ENCODE results near the gene ITPR3. TPM values are rescaled to one million over a fixed set of nuclear protein-coding genes. Genes with fewer than 3 reads are reported as not detected.
A peak's percentile ranks its signal among the peaks of the same experiment; 100 is the strongest.

Gene ITPR3
- total and polyA plus RNA-seq, 8 donors: 70.8 to 147 (median 94.4) TPM

DNA sequence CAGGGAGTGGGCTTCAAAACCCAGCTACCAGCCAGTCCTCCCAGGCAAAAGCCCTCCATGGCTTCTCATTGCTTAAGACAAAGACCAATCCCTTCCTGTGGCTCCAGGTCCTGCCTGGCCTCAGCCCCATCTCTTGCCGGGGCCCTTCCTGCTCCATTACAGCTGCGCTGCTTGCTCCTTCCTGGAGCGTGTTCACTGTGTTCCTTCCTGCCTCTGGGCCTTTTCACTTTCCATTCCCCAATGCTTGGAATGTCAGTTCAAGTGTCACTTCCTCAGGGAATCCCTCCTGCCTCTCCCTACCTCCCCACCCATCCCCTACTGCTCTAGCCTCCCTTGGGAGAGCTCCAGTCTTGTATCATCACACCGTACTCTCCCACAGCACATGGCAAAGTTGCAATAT is 11.1 kb upstream of the ITPR3 start:
- Histone ChIP-seq H3K4me3 (no peak overlapping the region), H3K27me3 (no peaks in the 10 kb centered on the region), H3K4me1 (peaks cover 0 to 8% of the 10 kb centered on the region in 2 donors), H3K9me3 (no peaks in the 10 kb centered on the region), H3K27ac (peak overlapping the region in 1 of 2 donors; percentile 47), H3K36me3 (no peaks in the 10 kb centered on the region)
- TF ChIP-seq, protein P1, sequence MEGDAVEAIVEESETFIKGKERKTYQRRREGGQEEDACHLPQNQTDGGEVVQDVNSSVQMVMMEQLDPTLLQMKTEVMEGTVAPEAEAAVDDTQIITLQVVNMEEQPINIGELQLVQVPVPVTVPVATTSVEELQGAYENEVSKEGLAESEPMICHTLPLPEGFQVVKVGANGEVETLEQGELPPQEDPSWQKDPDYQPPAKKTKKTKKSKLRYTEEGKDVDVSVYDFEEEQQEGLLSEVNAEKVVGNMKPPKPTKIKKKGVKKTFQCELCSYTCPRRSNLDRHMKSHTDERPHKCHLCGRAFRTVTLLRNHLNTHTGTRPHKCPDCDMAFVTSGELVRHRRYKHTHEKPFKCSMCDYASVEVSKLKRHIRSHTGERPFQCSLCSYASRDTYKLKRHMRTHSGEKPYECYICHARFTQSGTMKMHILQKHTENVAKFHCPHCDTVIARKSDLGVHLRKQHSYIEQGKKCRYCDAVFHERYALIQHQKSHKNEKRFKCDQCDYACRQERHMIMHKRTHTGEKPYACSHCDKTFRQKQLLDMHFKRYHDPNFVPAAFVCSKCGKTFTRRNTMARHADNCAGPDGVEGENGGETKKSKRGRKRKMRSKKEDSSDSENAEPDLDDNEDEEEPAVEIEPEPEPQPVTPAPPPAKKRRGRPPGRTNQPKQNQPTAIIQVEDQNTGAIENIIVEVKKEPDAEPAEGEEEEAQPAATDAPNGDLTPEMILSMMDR (IDR thresholded peaks at IDR 0.05): no peak
- ATAC-seq (no peak), DNase-seq (no peak)
- intact Hi-C loops (cut with DNase I): no loop called here

DNA sequence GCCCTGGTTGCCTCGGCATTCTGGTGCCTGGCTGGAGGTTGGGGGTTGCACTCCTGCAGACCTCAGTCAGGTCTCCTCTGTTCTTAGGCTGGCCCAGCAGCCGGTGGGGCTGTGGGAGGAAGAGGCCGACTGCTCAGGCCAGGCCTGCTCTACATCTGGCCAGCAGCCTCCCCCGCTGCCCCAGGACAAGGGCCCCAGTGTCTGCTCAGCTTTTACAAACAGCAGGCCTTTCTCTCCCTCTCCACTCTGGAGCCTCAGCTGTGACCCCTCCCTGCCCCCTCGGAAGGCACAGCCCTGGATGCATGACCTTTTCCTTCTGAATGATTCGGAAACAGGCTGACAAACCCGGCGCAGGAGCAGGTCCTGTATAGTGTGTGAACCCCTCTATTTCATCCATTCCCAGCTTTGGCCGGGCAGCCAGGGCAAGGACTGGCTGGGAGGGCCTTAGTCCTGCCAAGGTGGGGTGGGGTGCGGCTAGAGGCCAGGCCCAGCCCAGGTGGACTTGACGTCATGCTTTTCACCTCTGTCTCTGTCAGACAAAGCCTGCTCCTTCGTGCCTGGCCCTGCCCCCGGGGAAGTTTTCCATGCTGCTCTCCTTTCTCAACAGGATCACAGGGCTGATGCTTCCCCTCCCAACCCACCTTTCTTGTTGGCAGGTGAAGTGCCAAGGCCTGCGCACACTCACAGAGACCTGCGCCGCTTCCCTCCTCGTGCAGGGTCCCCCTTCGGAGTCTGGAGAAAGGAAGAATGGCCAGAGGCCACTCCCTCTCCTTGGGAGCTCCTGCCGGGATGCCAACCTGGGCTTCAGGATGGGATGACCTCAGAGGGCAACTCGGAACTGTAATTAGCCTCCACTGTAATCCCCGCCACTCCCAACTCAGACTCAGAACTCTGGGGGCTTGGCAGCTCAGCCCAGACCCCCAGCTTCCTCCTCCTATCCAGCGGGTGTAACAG is 10.1 kb upstream of the ITPR3 start:
- peak; percentile 72 for ATAC-seq
- intact Hi-C loops (cut with DNase I): no loop called here
- peak overlapping the region in 1 of 2 donors; percentile 47 for H3K27ac ChIP-seq

DNA sequence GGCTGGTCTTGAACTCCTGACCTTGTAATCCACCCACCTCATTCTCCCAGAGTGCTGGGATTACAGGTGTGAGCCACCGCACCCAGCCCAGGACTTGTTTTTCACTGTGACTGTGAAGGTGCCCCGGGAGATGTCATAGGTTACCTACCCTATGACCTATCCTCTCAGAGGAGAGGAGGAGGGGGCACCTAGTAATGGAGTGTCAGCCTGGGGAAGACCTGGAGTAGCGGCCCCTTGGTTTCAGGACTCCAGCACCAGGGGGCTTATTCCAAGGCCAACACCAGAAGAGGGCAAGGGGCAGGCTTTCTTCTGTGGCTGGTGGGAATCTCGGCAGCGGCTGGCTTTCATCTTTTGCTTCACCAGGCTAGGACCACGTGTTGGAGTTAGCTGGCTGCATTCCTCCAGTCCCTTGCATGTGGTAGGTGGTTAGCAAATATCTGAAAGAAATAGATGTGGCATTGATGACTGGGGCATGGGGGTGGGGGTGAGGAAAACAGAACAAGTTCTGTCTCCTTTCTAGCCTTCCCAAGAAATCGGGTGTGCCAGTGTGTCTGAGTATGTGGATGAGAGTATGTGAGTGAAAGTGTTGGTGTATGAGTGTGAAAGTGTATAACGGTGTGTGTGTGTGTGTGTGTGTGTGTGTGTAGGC is 7.9 kb upstream of the ITPR3 start:
- Histone ChIP-seq H3K9me3 (no peaks in the 10 kb centered on the region), H3K27ac (no peak overlapping the region), H3K36me3 (no peaks in the 10 kb centered on the region), H3K4me3 (no peak overlapping the region), H3K4me1 (peaks cover 0 to 8% of the 10 kb centered on the region in 2 donors), H3K27me3 (no peaks in the 10 kb centered on the region)
- no peak for ATAC-seq
- TF ChIP-seq, protein P1 (IDR thresholded peaks at IDR 0.05): no peak
- no peak for DNase-seq
- intact Hi-C loops (cut with DNase I): no loop called here

More for the DNA sequence above, 10.1 kb upstream of the ITPR3 start:
- no peak overlapping the region for H3K4me3 ChIP-seq
- no peaks in the 10 kb centered on the region for H3K27me3 ChIP-seq
- H3K9me3 ChIP-seq: no peaks in the 10 kb centered on the region
- TF ChIP-seq, protein P1 (IDR thresholded peaks at IDR 0.05): no peak
- no peak for DNase-seq
- H3K4me1 ChIP-seq: peaks cover 0 to 8% of the 10 kb centered on the region in 2 donors
- H3K36me3 ChIP-seq: no peaks in the 10 kb centered on the region

DNA sequence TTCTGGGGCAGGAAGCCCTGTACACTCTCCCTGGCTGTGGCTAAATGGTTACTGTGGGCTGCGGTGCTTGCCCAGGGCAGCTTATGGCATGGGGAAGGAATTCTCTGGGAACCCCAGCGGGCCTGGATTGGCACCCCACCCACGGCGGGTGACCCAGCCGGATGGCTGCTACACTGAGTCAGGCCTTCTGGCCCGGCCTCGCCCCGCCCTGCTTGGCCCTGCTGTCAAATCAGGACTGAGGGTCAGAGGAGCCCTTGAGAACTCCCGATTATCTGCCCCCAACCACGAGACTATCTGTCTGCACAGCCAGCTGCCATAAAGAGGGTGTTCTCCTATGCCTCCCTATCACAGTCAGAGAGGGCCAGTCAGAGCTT is 7.3 kb upstream of the ITPR3 start:
- no peaks in the 10 kb centered on the region for H3K27me3 ChIP-seq
- H3K27ac ChIP-seq: no peak overlapping the region
- ATAC-seq: no peak

More for the DNA sequence above, 7.3 kb upstream of the ITPR3 start:
- no peaks in the 10 kb centered on the region for H3K36me3 ChIP-seq
- intact Hi-C loops (cut with DNase I): no loop called here
- H3K4me1 ChIP-seq: peaks cover 0 to 8% of the 10 kb centered on the region in 2 donors
- H3K9me3 ChIP-seq: no peaks in the 10 kb centered on the region
- TF ChIP-seq, protein P1 (IDR thresholded peaks at IDR 0.05): no peak
- H3K4me3 ChIP-seq: no peak overlapping the region
- no peak for DNase-seq

All from left lung (tissue), 10 donors.